Tibial artery (tissue), 4 donors: ENCODE data around the gene AKT2.

ENCODE experiments used
- DNase-seq, 2 donors: peaks; one replicate each; pipeline ENCODE4 v3.0.0-alpha.2; 2019
- H3K27ac ChIP-seq, 2 donors: fragments of 200-600 bp; sonication (generic) in 1 of 2; 1 replicate in 1 of 2; 2 replicates in 1 of 2; pipeline ENCODE4 v1.5.1; 2018 to 2019; ENCODE audit warnings: mild to moderate bottlenecking in 1 of 2
- H3K27me3 ChIP-seq, 2 donors: fragments of 200-600 bp; sonication (generic) in 1 of 2; one replicate each; pipeline versions ENCODE4 v1.5.1 to v1.6.0; 2016 to 2019
- H3K36me3 ChIP-seq, 3 donors: fragments of 200-600 bp; sonication (generic) in 2 of 3; one replicate each; pipeline ENCODE4 v1.5.1; 2016 to 2019; ENCODE audit warnings: mild to moderate bottlenecking in 2 of 3
- H3K4me1 ChIP-seq, 4 donors: fragments of 200-600 bp; sonication (generic) in 2 of 4; 1 replicate in 3 of 4; 2 replicates in 1 of 4; pipeline ENCODE4 v1.5.1; 2016 to 2019
- H3K4me3 ChIP-seq, 2 donors: fragments of 200-600 bp; sonication (generic) in 1 of 2; 1 replicate in 1 of 2; 2 replicates in 1 of 2; pipeline ENCODE4 v1.5.1; 2018 to 2019; ENCODE audit warnings: mild to moderate bottlenecking in 2 of 2
- H3K9me3 ChIP-seq, 3 donors: fragments of 200-600 bp; sonication (generic) in 1 of 3; one replicate each; pipeline ENCODE4 v1.5.1; 2016 to 2019
- intact Hi-C: fragments of 100-400 bp; cut with DNase I; formaldehyde crosslinking; loops from one replicate; pipeline ENCODE4 v1.15.0; 2023; ENCODE audit warnings: low total_unique reads
- TF ChIP-seq, protein P1 (sequence below), 2 experiments: fragments of 200-600 bp in 1 of 2; fragments of 450-650 bp in 1 of 2; IDR thresholded peaks; one replicate each; pipeline ENCODE4 v1.5.1; 2017 to 2019; ENCODE audit warnings: antibody characterized with exemption in 2 of 2, mild to moderate bottlenecking in 1 of 2, moderate library complexity in 1 of 2

AKT2 gene

GRCh38 chr19:40317338-40317737 lies 32.2 kb upstream of the AKT2 start:
- Histone ChIP-seq H3K9me3 (no peaks in the 10 kb centered on the region), H3K36me3 (peaks cover 19 to 59% (median 31%) of the 10 kb centered on the region in 3 donors), H3K4me3 (no peak overlapping the region), H3K27ac (no peak overlapping the region), H3K27me3 (no peaks in the 10 kb centered on the region), H3K4me1 (peaks cover 0 to 7% (median 4%) of the 10 kb centered on the region in 4 donors)
- DNase-seq: no peak
- intact Hi-C loops: no loop called here
- TF ChIP-seq, protein P1, sequence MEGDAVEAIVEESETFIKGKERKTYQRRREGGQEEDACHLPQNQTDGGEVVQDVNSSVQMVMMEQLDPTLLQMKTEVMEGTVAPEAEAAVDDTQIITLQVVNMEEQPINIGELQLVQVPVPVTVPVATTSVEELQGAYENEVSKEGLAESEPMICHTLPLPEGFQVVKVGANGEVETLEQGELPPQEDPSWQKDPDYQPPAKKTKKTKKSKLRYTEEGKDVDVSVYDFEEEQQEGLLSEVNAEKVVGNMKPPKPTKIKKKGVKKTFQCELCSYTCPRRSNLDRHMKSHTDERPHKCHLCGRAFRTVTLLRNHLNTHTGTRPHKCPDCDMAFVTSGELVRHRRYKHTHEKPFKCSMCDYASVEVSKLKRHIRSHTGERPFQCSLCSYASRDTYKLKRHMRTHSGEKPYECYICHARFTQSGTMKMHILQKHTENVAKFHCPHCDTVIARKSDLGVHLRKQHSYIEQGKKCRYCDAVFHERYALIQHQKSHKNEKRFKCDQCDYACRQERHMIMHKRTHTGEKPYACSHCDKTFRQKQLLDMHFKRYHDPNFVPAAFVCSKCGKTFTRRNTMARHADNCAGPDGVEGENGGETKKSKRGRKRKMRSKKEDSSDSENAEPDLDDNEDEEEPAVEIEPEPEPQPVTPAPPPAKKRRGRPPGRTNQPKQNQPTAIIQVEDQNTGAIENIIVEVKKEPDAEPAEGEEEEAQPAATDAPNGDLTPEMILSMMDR (IDR thresholded peaks at IDR 0.05): no peak

DNA sequence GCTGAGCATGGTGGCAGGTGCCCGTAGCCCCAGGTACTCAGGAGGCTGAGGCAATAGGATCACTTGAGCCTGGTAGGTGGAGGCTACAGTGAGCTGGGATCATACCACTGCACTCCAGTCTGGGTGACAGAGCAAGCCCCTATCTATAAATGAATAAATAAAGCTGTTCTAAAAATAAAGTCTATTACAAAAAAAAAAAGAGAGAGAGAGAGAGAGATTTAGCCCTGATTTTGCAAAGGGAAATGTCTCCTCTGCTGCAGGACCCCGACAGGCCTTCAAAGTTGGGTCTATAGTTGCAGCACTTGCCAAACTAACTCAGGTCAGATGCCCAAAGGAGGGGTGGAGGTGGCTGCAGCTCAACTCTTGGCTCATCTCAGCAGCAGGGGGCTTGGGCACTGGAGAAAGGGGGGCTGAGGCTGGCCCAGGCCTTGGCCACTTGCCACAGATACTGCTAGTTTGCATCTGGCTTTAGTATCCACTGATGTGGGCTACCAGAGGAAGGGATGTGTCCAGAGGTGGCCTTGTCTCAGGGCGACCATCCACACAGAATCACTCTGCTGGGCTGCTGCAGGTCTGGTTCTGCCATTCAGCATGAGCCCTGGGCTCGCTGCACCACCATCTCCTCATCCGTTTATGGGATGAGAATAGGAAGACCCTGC lies 30.8 kb upstream of the AKT2 start:
- peaks cover 0 to 7% (median 4%) of the 10 kb centered on the region in 4 donors for H3K4me1 ChIP-seq
- no peak overlapping the region for H3K27ac ChIP-seq
- H3K36me3 ChIP-seq: peaks cover 5 to 45% (median 17%) of the 10 kb centered on the region in 3 donors
- no peaks in the 10 kb centered on the region for H3K9me3 ChIP-seq
- DNase-seq: no peak
- TF ChIP-seq, protein P1 (IDR thresholded peaks at IDR 0.05): no peak
- intact Hi-C loops: no loop called here
- H3K27me3 ChIP-seq: no peaks in the 10 kb centered on the region
- no peak overlapping the region for H3K4me3 ChIP-seq

DNA sequence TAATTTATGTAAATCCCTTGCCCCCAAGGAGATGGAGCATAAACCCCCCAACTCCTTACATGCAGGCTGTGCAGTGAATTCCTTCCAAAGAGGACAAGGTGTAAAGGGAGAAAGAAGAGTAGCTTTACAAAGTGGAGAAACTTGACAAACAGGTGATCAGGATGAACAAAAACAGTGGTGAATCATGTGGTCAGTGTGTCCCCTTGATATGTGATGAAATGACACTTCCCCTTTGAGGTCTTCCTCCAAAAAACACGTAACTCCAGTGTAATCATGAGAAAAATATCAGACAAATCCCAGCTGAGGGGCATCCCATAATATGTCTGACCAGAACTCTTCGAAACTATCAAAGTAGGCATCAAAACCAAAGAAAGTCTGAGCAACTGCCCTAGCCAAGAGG lies 29.5 kb upstream of the AKT2 start:
- Histone ChIP-seq H3K9me3 (no peaks in the 10 kb centered on the region), H3K27me3 (no peaks in the 10 kb centered on the region), H3K4me1 (peaks cover 0 to 7% (median 4%) of the 10 kb centered on the region in 4 donors), H3K4me3 (no peak overlapping the region), H3K27ac (no peak overlapping the region), H3K36me3 (peaks cover 0 to 33% (median 5%) of the 10 kb centered on the region in 3 donors)
- intact Hi-C loops: no loop called here
- TF ChIP-seq, protein P1 (IDR thresholded peaks at IDR 0.05): no peak
- DNase-seq: no peak

- Histone ChIP-seq H3K4me1 (peaks cover 0 to 7% (median 4%) of the 10 kb centered on the region in 4 donors), H3K36me3 (peaks cover 0 to 24% (median 0%) of the 10 kb centered on the region in 3 donors), H3K9me3 (no peaks in the 10 kb centered on the region), H3K27me3 (no peaks in the 10 kb centered on the region), H3K4me3 (no peak overlapping the region), H3K27ac (no peak overlapping the region)
- intact Hi-C loops: no loop called here
- DNase-seq: no peak
- TF ChIP-seq, protein P1 (IDR thresholded peaks at IDR 0.05): no peak
These were observed 28.3 kb upstream of the AKT2 start for GRCh38 chr19:40313229-40313983.

- no peaks in the 10 kb centered on the region for H3K9me3 ChIP-seq
- H3K27ac ChIP-seq: no peak overlapping the region
- H3K4me1 ChIP-seq: peaks cover 0 to 7% (median 4%) of the 10 kb centered on the region in 4 donors
- no peak overlapping the region for H3K4me3 ChIP-seq
- H3K36me3 ChIP-seq: peaks cover 0 to 15% (median 0%) of the 10 kb centered on the region in 3 donors
- intact Hi-C loops: no loop called here
- TF ChIP-seq, protein P1 (IDR thresholded peaks at IDR 0.05): no peak
- no peak for DNase-seq
- H3K27me3 ChIP-seq: no peaks in the 10 kb centered on the region
These were observed 27.4 kb upstream of the AKT2 start for GRCh38 chr19:40312533-40312932.
